Keratinocyte (primary cell): ENCODE results near the gene FCER1G. TPM values are rescaled to one million over a fixed set of nuclear protein-coding genes. Genes with fewer than 3 reads are reported as not detected.

ENCODE experiments used
- DNase-seq: peaks from one replicate; pipeline ENCODE4 v3.0.0-alpha.2; 2011; ENCODE audit warnings: low read depth, missing footprints, low spot score
- FAIRE-seq: peaks from 2 replicates; lab custom pipeline; 2011; peaks lifted over from hg19 to GRCh38; lab: Jason Lieb, UNC
- H2AFZ ChIP-seq: 2 replicates; pipeline ENCODE4 v1.6.0; 2012; ENCODE audit warnings: low read length, control low read depth, inconsistent platforms; ENCODE audit not compliant: control insufficient read depth
- H3K27ac ChIP-seq: 2 replicates; pipeline ENCODE4 v1.5.1; 2011; ENCODE audit warnings: low read length; ENCODE audit not compliant: control insufficient read depth, insufficient read depth
- H3K27me3 ChIP-seq: 3 replicates; pipeline ENCODE4 v1.6.0; 2011; ENCODE audit warnings: low read length; ENCODE audit not compliant: control insufficient read depth, insufficient read depth; ENCODE audit errors: extremely low read depth
- H3K36me3 ChIP-seq, 2 experiments: 2 replicates in 1 of 2; 3 replicates in 1 of 2; pipeline ENCODE4 v1.5.1; 2011; ENCODE audit warnings: low read length in 2 of 2, mild to moderate bottlenecking in 1 of 2; ENCODE audit not compliant: control insufficient read depth in 2 of 2, insufficient read depth in 2 of 2; ENCODE audit errors: extremely low read depth in 1 of 2
- H3K4me1 ChIP-seq: 3 replicates; pipeline ENCODE4 v1.5.1; 2011; ENCODE audit warnings: low read length; ENCODE audit not compliant: control insufficient read depth, insufficient read depth; ENCODE audit errors: extremely low read depth
- H3K4me2 ChIP-seq: 3 replicates; pipeline ENCODE4 v1.6.0; 2011; ENCODE audit warnings: low read depth, low read length; ENCODE audit not compliant: control insufficient read depth, insufficient read depth; ENCODE audit errors: extremely low read depth
- H3K4me3 ChIP-seq, 3 experiments: fragments of 200-600 bp in 1 of 3; sonication (generic) in 1 of 3; 2 replicates in 2 of 3; 3 replicates in 1 of 3; pipeline ENCODE4 v1.5.1; 2011 to 2016; ENCODE audit warnings: low read length in 3 of 3, mild to moderate bottlenecking in 3 of 3, control low read depth in 2 of 3, inconsistent platforms in 1 of 3, low read depth in 1 of 3, mixed read lengths in 1 of 3, mixed run types in 1 of 3, moderate library complexity in 1 of 3; ENCODE audit not compliant: control insufficient read depth in 2 of 3, insufficient read depth in 2 of 3; ENCODE audit errors: extremely low read depth in 1 of 3
- H3K79me2 ChIP-seq: 2 replicates; pipeline ENCODE4 v1.6.0; 2012; ENCODE audit warnings: low read length; ENCODE audit not compliant: control insufficient read depth, insufficient read depth
- H3K9ac ChIP-seq: 3 replicates; pipeline ENCODE4 v1.6.0; 2011; ENCODE audit warnings: low read length; ENCODE audit not compliant: control insufficient read depth, insufficient read depth; ENCODE audit errors: extremely low read depth
- H3K9me1 ChIP-seq: 3 replicates; pipeline ENCODE4 v1.6.0; 2011; ENCODE audit warnings: low read length; ENCODE audit not compliant: control insufficient read depth, insufficient read depth; ENCODE audit errors: extremely low read depth
- H3K9me3 ChIP-seq: 2 replicates; pipeline ENCODE4 v1.5.1; 2012; ENCODE audit warnings: low read depth, low read length; ENCODE audit not compliant: control insufficient read depth
- H4K20me1 ChIP-seq: 3 replicates; pipeline ENCODE4 v1.6.0; 2011; ENCODE audit warnings: low read length; ENCODE audit not compliant: control insufficient read depth, insufficient read depth; ENCODE audit errors: extremely low read depth
- EZH2 ChIP-seq: IDR thresholded peaks from one replicate; pipeline ENCODE4 v1.6.1; 2012; ENCODE audit warnings: inconsistent platforms, mild to moderate bottlenecking, low read length, moderate library complexity
- dilution Hi-C: fragments of 300-500 bp; cut with MboI; formaldehyde crosslinking; loops from one replicate; pipeline ENCODE4 v1.7.0; 2020; ENCODE audit warnings: low sequenced_read_pairs; ENCODE audit not compliant: extremely low pct_ligation_motif_present
- polyA plus RNA-seq, 5 experiments: library from polyadenylated mRNA; depleted of rRNA in 3 of 5; stranded (reverse) in 3 of 5; stranded (forward) in 1 of 5; unstranded in 1 of 5; fragments of >200 nt; gene quantifications; 1 replicate in 1 of 5; 2 replicates in 3 of 5; 3 replicates in 1 of 5; pipeline versions ENCODE4 v1.2.1 to v1.2.3, GENCODE V29; 2011 to 2012; ENCODE audit warnings: missing spikeins in 2 of 5, low read depth in 1 of 5, low replicate concordance in 1 of 5
- TF ChIP-seq, protein P1 (sequence below), 3 experiments: IDR thresholded peaks in 1 of 3; conservative IDR thresholded peaks in 1 of 3; optimal IDR thresholded peaks in 1 of 3; 2 replicates in 2 of 3; 3 replicates in 1 of 3; pipeline versions ENCODE3 to v1.5.1; 2011; ENCODE audit warnings: low read length in 3 of 3, mild to moderate bottlenecking in 3 of 3, moderate library complexity in 2 of 3, control low read depth in 1 of 3, inconsistent platforms in 1 of 3; ENCODE audit not compliant: insufficient read depth in 2 of 3; ENCODE audit errors: extremely low read depth in 1 of 3

Gene FCER1G
- polyA plus RNA-seq, 1 donor (not counting 4 experiments of a cell fraction or from before 2014, with no cell fraction given): 1.2 TPM

DNA sequence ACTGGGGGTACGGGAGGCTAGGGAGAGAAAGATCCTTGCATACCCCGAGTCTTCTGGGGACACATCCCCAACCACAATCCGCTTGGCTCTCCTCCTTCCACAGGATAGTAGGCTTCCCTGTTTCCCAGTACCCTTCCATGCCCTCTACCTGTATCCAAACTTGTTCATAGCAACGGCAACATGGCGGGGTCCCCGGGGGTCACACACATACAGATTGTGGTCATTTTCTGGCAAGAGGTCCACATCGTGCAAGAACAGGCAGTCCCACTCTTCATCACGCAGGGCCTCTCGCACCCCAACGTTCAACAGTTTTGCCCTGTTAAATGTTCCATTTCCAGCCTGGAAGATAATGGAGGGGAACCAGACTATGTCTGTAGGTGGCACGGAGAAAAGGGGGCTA is 41.4 kb upstream of the FCER1G start:
- Histone ChIP-seq H3K9ac (no peak overlapping the region), H3K9me1 (no peaks in the 10 kb centered on the region), H3K79me2 (peaks cover 16% of the 10 kb centered on the region), H4K20me1 (no peaks in the 10 kb centered on the region), H3K4me1 (peaks cover 13% of the 10 kb centered on the region), H3K9me3 (no peaks in the 10 kb centered on the region), H3K27me3 (no peaks in the 10 kb centered on the region), H2AFZ (no peak overlapping the region), H3K4me3 (no peak overlapping the region), H3K4me2 (no peak overlapping the region), H3K27ac (no peak overlapping the region), H3K36me3 (peaks cover 25 to 39% of the 10 kb centered on the region in 2 experiments)
- DNase-seq (no peak), FAIRE-seq (no peak)
- TF ChIP-seq EZH2: no peak
- TF ChIP-seq, protein P1, sequence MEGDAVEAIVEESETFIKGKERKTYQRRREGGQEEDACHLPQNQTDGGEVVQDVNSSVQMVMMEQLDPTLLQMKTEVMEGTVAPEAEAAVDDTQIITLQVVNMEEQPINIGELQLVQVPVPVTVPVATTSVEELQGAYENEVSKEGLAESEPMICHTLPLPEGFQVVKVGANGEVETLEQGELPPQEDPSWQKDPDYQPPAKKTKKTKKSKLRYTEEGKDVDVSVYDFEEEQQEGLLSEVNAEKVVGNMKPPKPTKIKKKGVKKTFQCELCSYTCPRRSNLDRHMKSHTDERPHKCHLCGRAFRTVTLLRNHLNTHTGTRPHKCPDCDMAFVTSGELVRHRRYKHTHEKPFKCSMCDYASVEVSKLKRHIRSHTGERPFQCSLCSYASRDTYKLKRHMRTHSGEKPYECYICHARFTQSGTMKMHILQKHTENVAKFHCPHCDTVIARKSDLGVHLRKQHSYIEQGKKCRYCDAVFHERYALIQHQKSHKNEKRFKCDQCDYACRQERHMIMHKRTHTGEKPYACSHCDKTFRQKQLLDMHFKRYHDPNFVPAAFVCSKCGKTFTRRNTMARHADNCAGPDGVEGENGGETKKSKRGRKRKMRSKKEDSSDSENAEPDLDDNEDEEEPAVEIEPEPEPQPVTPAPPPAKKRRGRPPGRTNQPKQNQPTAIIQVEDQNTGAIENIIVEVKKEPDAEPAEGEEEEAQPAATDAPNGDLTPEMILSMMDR (optimal IDR thresholded peaks at IDR 0.05 in 1 of 3, IDR thresholded peaks at IDR 0.05 in 1 of 3, conservative IDR thresholded peaks at IDR 0.05 in 1 of 3; ENCODE audit: extremely low read depth in 1 of 3, insufficient read depth in 2 of 3, low read length in 3 of 3): no peak
- dilution Hi-C loops: no loop called here

DNA sequence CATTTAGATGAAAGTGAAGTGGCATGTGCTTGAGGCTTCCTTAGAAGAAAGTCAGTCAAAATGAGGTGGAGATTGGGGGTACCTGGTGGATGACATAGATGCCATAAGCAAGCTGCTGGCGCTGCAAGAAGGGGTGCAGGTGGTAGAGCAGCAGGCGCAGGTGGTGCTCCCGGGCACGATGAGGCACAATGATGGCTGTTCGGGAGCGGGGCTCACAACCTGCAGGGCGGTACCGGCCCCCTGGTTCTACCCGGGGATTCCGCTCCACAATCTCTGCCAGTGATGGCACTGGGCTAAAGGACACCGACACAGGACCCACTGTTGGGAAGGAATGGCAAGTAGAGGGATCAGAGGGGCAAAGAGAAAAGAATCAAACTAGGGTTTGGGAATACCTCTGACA is 40.2 kb upstream of the FCER1G start:
- DNase-seq (no peak), FAIRE-seq (no peak)
- no peaks in the 10 kb centered on the region for H4K20me1 ChIP-seq
- H3K4me3 ChIP-seq: no peak overlapping the region
- H3K9me1 ChIP-seq: no peaks in the 10 kb centered on the region
- H2AFZ ChIP-seq: no peak overlapping the region
- peaks cover 13% of the 10 kb centered on the region for H3K4me1 ChIP-seq
- H3K9me3 ChIP-seq: no peaks in the 10 kb centered on the region
- no peaks in the 10 kb centered on the region for H3K27me3 ChIP-seq
- TF ChIP-seq, protein P1 (optimal IDR thresholded peaks at IDR 0.05 in 1 of 3, IDR thresholded peaks at IDR 0.05 in 1 of 3, conservative IDR thresholded peaks at IDR 0.05 in 1 of 3; ENCODE audit: extremely low read depth in 1 of 3, insufficient read depth in 2 of 3, low read length in 3 of 3): no peak
- TF ChIP-seq EZH2: no peak
- H3K27ac ChIP-seq: no peak overlapping the region
- H3K36me3 ChIP-seq: peaks cover 19 to 35% of the 10 kb centered on the region in 2 experiments
- no peak overlapping the region for H3K4me2 ChIP-seq
- peaks cover 16% of the 10 kb centered on the region for H3K79me2 ChIP-seq
- dilution Hi-C loops: no loop called here
- no peak overlapping the region for H3K9ac ChIP-seq
